ENCODE results near the gene FABP7.

FABP7 gene

DNA sequence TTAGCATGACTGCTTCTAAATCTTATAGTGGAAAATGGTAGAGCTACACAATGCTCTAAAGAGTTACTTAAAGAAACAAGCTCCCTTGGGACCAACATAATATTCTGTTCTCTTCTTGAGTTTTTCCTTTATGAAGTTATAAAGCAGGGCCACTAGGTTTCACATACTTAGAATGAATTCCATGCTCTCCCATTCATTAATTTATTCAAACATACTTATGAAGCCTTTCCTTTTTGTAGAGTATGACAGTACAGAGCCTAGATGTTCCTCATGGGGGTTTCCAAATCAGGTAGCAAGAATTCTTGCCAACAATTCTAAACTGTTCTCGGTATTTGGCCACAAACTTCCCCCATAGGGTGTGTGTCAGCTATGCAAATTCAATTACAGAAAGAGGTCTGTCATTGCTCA lies 20.6 kb upstream of the FABP7 start:
- no peak for DNase-seq (ENCODE audit: low read depth)

DNA sequence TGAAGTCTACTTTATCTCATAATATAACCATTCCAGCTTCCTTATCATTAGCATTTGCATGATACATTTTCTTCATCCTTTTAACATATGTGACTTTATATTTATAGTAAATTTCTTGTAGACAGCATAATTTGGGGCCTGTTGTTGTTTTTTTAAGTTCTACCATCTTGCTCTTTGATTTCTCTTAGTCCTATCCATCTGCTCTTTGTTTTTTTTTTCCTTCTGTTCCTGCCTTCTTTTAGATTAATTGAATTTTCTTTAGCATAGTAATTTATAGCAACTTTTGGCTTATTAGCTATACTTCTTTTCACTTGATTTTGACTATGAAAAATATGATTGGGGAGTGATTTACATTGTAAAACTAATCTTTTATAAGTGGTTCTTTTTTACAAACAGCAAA lies 19.2 kb upstream of the FABP7 start:
- no peak for DNase-seq (ENCODE audit: low read depth)

- no peak for DNase-seq (ENCODE audit: low read depth)
Measured at GRCh38 chr6:122766256-122766655, 13.3 kb upstream of the FABP7 start.

DNA sequence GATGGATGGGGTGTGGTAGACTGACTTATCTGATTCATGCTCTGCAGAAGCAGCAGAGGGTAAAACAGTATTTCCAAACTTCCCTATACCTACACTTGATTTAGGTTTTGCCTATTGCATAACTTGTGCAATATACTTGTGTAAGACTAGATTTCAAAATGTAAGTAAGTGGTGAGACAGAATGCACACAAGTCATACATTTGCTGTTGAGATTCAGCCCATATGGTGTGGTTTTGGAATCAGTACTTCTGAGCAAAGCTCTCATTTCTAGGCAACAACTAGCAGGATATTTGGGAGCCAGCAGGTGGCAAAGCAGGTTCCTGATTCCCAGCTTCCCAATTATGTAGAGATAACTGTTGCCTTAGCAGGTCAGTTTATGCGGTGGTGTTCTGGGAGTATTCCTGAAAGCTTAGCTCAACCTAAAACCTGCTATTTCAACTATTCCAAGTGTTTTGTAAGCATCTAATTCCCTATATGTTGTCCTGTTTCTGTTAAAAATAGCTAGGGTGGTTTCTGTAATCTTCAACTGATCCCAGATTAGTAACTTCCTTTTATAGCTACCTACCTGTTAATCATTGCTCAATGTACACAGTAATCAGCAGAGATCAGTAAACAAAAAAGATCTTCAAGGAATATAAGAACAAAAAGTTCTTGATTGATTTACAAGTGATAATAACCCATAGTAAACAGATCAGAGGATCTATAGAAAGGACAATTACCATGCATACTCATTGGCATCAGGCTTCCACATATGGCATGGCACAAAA lies 8.5 kb upstream of the FABP7 start:
- no peak for DNase-seq (ENCODE audit: low read depth)

DNA sequence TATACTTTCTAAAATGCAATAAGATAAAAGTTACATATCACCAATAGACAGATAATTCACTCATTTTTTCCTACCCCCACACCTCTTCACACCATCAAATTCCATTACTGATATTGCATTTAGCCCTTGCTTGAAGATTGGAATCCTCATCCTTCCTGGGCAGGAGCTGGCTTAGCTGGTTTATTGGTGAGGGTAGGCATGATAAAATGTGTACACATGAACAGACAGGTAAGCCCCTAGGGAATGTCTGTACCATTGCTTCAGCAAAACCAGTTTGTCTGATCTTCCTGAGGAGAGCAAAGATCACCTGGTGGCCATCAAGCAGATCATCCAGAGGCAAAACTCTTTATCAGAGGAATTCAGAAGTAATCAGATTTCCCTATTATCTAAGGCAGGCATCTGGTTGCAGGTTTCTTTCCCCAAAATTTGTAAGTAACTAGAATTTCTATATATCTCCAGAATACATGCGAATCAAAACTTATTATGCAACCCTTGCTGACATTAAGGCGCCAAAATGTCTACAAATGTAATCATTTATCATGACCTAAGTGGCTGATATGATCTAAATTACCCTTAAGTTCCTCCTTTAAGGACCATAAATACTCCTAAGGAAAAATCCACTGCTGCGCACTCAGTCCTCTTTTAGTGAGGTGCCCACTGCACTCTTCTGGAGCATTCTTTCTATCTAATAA lies 6.6 kb upstream of the FABP7 start:
- DNase-seq (ENCODE audit: low read depth): no peak

DNA sequence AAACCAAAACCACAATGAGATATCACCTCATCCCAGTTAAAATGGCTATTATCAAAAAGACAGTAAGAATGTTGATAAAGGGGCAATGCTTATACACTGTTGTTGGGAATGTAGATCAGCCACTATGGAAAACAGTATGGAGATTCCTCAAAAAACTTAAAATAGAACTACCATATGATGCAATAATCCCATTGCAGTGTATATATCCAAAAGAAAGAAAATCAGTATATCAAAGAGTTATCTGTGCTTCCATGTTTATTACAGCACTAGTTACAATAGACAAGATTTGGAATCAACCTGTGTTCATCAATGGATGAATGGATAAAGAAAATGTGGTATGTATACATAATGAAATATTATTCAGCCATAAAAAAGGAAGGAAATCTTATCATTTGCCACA lies 3.5 kb upstream of the FABP7 start:
- DNase-seq (ENCODE audit: low read depth): no peak

- DNase-seq (ENCODE audit: low read depth): no peak
Measured at GRCh38 chr6:122778302-122778701, 1.2 kb upstream of the FABP7 start.

DNA sequence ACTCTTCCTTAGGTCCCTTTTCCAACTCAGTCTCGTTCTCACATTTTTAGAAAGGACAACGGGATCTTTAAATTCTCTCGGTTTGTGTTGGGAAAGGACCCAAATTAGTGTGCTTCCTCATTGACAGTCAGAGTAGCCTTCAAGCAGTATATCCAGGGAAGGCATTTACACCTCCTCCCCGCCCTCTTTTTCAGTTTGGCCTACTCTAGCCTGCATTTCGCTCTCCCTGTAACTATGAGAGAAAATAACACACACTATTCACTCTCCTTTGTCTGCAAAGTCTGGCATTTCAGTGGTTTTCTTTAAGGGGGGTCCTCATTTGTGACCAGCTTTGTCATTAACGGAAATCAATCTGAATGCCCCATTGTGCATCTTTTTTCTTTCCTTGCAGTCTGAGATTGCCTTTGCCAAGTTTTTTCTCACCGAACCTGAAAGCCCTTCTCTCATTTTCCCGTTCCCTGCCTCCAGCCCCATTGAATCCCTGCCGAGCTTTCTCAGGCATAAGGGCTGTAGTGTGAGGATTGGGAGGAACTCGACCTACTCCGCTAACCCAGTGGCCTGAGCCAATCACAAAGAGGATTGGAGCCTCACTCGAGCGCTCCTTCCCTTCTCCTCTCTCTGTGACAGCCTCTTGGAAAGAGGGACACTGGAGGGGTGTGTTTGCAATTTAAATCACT lies 393 bp upstream of the FABP7 start:
- DNase-seq (ENCODE audit: low read depth): no peak

DNA sequence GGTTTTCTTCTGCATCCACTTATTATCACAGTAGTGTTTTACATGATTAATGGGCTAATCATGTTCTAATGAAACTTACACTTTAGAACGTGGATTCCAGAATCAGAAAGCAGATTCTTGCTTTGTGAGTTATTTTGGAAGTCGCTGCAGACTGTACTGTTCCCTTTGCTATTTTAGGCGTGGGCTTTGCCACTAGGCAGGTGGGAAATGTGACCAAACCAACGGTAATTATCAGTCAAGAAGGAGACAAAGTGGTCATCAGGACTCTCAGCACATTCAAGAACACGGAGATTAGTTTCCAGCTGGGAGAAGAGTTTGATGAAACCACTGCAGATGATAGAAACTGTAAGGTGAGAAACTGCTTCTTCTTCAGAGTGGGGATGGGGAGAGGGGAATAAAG lies 598 bp downstream of the FABP7 start:
- DNase-seq (ENCODE audit: low read depth): no peak

DNA sequence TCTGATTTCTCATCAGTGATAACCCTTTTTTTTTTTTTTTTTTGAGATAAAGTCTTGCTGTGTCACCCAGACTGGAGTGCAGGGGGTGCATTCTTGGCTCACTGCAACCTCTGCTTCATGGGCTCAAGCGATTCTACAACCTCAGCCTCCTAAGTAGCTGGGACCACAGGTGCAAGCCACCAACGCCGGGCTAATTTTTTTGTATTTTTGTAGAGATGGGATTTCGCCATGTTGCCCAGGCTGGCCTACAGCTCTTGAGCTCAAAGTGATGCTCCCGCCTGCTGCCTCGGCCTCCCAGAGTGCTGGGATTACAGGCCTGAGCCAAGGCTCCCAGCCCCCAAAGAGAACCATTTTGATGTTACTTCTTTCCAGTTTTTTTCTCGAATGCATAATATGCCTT lies 2.2 kb downstream of the FABP7 start:
- DNase-seq (ENCODE audit: low read depth): no peak

DNA sequence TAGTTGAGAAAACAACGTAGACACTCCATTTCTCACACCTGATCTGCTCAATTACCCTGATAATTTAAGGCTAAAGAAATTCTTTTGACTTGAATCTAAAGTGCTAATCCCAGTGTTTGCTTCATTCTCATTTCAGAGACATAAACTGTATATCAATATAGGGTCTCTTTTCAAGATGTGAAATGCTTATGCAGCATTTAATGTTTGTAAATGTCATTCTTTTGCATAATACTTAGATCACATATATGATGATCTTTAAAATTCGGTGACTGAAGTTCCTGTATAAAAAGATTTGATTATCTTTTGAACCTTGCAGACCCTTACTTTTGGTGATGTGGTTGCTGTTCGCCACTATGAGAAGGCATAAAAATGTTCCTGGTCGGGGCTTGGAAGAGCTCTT lies 3.9 kb downstream of the FABP7 start:
- DNase-seq (ENCODE audit: low read depth): no peak

GRCh38 chr6:122785891-122786290 lies 6.4 kb downstream of the FABP7 start:
- DNase-seq (ENCODE audit: low read depth): no peak

DNA sequence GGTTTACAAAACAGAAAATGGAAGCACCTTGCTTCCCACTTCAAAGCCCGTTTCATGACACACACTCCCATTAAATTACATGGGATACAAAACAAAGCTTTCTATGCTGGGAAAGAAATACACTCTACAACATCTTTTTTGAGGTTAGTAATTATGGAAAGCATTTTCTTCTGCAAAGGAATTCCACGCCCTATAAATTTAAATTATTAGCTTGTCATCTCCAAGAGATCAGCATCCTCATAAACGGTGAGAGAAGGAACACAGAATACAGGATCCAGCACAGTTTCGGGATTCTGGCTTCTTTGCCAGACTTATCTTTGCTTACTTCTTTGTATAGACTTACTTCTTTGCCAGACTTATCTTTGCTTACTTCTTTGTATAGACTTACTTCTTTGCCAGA lies 8.2 kb downstream of the FABP7 start:
- DNase-seq (ENCODE audit: low read depth): no peak

GRCh38 chr6:122788208-122788607 lies 8.7 kb downstream of the FABP7 start:
- no peak for DNase-seq (ENCODE audit: low read depth)

DNA sequence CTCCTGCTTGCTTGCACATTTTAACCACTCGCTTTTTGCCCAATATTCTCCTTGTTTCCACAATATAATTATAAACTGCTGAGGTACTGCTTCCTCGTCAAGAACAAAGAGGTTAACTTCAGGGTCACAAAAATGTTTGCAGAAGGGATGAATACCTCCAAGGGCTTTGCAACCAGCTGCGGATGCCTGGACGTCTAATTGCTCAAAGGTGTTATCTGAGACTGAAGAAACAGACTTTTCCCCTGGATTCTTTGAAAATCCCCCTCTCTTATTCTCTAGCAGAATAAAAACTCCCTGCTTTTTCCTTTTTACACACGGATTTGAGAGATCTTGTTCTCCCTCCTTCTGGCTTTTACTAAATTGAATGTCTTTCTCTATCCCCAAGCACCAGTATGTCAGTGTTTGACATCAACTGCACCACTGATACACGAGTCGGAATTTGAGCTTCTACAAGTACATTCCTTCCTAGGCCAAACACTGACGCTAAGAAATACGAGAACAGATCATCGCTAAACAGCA lies 9.2 kb downstream of the FABP7 start:
- DNase-seq (ENCODE audit: low read depth): no peak

GRCh38 chr6:122789182-122790027 lies 9.9 kb downstream of the FABP7 start, which contains the start of gene SMPDL3A:
Gene SMPDL3A (plus strand): TSS chr6:122789258. CDS start chr6:122789347, 89 bp downstream.
- DNase-seq (ENCODE audit: low read depth): no peak

DNA sequence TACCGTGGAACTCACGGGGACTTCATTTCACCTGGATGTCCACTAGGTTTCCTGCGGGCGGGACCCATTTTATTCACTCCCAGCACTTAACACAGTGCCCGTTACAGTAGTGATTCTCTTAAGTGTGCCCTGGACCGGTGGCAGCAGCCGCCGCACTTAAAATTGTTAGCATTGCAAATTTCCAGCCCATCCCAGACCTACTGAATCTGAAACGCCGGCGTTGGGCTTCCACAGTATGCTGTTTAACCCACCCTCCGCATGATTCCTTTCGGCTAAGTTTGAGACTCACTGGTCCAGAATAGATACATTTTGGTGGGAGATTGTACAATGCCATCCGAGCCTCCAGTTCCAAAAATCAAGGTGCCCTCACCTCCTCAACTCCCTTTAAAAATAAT lies 10.5 kb downstream of the FABP7 start:
- no peak for DNase-seq (ENCODE audit: low read depth)

DNA sequence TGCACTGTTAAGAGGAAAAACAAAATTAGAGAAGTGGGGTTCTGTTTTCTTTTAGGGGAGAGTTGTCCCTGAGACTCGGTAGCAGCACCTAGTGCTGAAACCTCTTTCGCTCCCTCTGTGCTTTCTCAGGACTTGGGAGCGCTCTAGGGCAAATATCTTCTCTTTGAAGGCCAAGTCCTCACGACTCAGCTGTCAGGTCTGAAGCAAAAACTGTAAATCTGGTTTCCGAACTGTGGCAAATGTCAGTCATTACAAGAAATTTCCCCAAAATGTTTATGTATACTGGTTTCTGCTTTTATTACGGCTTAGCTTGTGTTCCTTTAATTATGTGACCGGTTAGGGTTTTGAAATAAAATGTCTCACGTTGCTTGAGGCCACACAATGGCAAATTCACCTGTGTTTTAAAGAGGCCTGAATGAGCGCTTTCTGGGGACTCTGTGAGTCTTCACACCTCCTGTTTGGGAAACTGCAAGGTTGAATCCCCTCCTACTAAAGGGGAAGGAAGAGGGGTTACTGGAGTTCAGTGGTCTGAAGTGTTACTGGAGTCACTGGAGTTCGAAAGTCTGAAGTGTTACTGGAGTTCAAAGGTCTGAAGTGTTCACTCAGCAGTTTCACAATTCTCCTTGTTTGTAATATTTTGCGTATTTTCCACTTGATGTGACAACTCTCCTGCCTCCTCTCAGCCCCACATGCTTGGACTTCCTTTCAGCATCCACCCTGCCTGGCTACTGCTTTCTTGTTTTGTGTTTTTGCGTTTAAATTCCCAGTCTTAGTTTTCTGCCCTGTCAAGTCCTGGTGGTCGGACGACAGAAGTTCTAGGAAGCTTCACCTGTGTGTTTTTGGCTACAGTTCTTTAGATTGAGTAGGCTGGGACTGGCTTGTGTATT lies 11.2 kb downstream of the FABP7 start:
- no peak for DNase-seq (ENCODE audit: low read depth)

GRCh38 chr6:122791310-122791679 lies 11.8 kb downstream of the FABP7 start:
- DNase-seq (ENCODE audit: low read depth): no peak

- no peak for DNase-seq (ENCODE audit: low read depth)
Measured at GRCh38 chr6:122792766-122793165, 13.2 kb downstream of the FABP7 start.

- no peak for DNase-seq (ENCODE audit: low read depth)
Measured at GRCh38 chr6:122797537-122797936, 18.0 kb downstream of the FABP7 start.

All from stimulated activated CD4-positive, alpha-beta T cell treated with anti-CD3 and anti-CD28 coated beads, Interleukin-2, amount 100 ng/mL, for 4 hours (primary cell).